ENCODE data around the gene KRTAP9-4.

Gene KRTAP9-4

DNA sequence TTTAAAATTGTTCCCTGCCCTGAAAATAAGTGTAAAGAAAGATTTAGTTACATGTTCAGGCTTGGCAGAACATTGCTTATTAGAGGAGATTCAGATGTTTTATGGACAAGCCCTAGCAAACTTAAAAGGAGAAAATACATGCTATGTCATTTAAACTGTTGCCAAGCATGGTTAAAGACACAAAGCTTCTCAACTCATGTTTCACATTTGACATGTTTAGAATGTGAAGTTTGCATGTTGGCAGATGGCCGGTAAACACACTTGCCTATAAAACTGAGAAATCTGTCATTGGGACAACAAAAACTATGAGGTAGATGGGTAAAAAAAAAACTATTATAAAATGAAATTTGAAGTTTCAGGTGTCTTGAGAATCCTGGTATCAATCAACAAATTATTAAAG, 47.4 kb downstream of the KRTAP9-4 start:
- no peak overlapping the region for H3K27ac ChIP-seq (ENCODE audit: extremely low read depth, low read depth, low read length)
- no peak overlapping the region for H3K4me3 ChIP-seq (ENCODE audit: low read depth, low read length)
- no peaks in the 10 kb centered on the region for H3K36me3 ChIP-seq (ENCODE audit: control insufficient read depth in 2 of 2, insufficient read depth in 1 of 2, low read length in 2 of 2)
- no peaks in the 10 kb centered on the region for H3K4me1 ChIP-seq (ENCODE audit: control insufficient read depth, insufficient read depth, low read length)
- CTCF ChIA-PET = no interaction called here
- POLR2A ChIA-PET = no interaction called here
- TF ChIP-seq ZNF704 (tag by site-specific recombination; IDR thresholded peaks at IDR 0.05) = no peak
- TF ChIP-seq, protein P1, sequence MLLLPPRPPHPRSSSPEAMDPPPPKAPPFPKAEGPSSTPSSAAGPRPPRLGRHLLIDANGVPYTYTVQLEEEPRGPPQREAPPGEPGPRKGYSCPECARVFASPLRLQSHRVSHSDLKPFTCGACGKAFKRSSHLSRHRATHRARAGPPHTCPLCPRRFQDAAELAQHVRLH (tag by site-specific recombination; IDR thresholded peaks at IDR 0.05) = no peak
- no peak for TF ChIP-seq ZNF626 (tag by site-specific recombination; IDR thresholded peaks at IDR 0.05)
- TF ChIP-seq EGR2 (tag by site-specific recombination; IDR thresholded peaks at IDR 0.05; ENCODE audit: low read depth) = no peak
- TF ChIP-seq ZNF664 (tag by site-specific recombination; IDR thresholded peaks at IDR 0.05) = no peak
- no peak for TF ChIP-seq MZF1 (tag by site-specific recombination; IDR thresholded peaks at IDR 0.05; ENCODE audit: borderline replicate concordance)
- no peak for TF ChIP-seq ZNF48 (tag by site-specific recombination; IDR thresholded peaks at IDR 0.05)
- TF ChIP-seq PRDM4 (tag by site-specific recombination; IDR thresholded peaks at IDR 0.05) = no peak
- TF ChIP-seq ZNF529 (tag by site-specific recombination; IDR thresholded peaks at IDR 0.05; ENCODE audit: insufficient replicate concordance) = no peak
- no peak for TF ChIP-seq OVOL3 (tag by site-specific recombination; IDR thresholded peaks at IDR 0.05)
- no peak for TF ChIP-seq ZNF585B (tag by site-specific recombination; IDR thresholded peaks at IDR 0.05)
- no peak for TF ChIP-seq ZSCAN23 (tag by site-specific recombination; IDR thresholded peaks at IDR 0.05)
- no peak for TF ChIP-seq ZNF777 (tag by site-specific recombination; IDR thresholded peaks at IDR 0.05; ENCODE audit: borderline replicate concordance)
- no peak for TF ChIP-seq ZNF416 (tag by site-specific recombination; IDR thresholded peaks at IDR 0.05)
- TF ChIP-seq ZNF404 (tag by site-specific recombination; IDR thresholded peaks at IDR 0.05) = no peak
- TF ChIP-seq ZNF221 (tag by site-specific recombination; IDR thresholded peaks at IDR 0.05; ENCODE audit: borderline replicate concordance) = no peak
- TF ChIP-seq, protein P2, sequence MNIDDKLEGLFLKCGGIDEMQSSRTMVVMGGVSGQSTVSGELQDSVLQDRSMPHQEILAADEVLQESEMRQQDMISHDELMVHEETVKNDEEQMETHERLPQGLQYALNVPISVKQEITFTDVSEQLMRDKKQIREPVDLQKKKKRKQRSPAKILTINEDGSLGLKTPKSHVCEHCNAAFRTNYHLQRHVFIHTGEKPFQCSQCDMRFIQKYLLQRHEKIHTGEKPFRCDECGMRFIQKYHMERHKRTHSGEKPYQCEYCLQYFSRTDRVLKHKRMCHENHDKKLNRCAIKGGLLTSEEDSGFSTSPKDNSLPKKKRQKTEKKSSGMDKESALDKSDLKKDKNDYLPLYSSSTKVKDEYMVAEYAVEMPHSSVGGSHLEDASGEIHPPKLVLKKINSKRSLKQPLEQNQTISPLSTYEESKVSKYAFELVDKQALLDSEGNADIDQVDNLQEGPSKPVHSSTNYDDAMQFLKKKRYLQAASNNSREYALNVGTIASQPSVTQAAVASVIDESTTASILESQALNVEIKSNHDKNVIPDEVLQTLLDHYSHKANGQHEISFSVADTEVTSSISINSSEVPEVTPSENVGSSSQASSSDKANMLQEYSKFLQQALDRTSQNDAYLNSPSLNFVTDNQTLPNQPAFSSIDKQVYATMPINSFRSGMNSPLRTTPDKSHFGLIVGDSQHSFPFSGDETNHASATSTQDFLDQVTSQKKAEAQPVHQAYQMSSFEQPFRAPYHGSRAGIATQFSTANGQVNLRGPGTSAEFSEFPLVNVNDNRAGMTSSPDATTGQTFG (tag by site-specific recombination; IDR thresholded peaks at IDR 0.05; ENCODE audit: borderline replicate concordance) = no peak
- H3K9me3 ChIP-seq (ENCODE audit: control insufficient read depth, insufficient read depth, low read depth, low read length) = no peaks in the 10 kb centered on the region

GRCh38 chr17:41298458-41299135, 49.1 kb downstream of the KRTAP9-4 start:
- no peaks in the 10 kb centered on the region for H3K36me3 ChIP-seq (ENCODE audit: control insufficient read depth in 2 of 2, insufficient read depth in 1 of 2, low read length in 2 of 2)
- no peak overlapping the region for H3K4me3 ChIP-seq (ENCODE audit: low read depth, low read length)
- TF ChIP-seq ZNF510 (tag by site-specific recombination; IDR thresholded peaks at IDR 0.05; ENCODE audit: insufficient replicate concordance) (no peak), KLF16 (tag by site-specific recombination; IDR thresholded peaks at IDR 0.05) (no peak), ZNF223 (tag by site-specific recombination; IDR thresholded peaks at IDR 0.05) (no peak), CTCF (tag by site-specific recombination; IDR thresholded peaks at IDR 0.05) (no peak)
- POLR2A ChIA-PET = no interaction called here
- CTCF ChIA-PET = no interaction called here
- no peaks in the 10 kb centered on the region for H3K9me3 ChIP-seq (ENCODE audit: control insufficient read depth, insufficient read depth, low read depth, low read length)
- no peak overlapping the region for H3K27ac ChIP-seq (ENCODE audit: extremely low read depth, low read depth, low read length)
- H3K4me1 ChIP-seq (ENCODE audit: control insufficient read depth, insufficient read depth, low read length) = no peaks in the 10 kb centered on the region
